ENCODE results near the gene KRT86.

GRCh38 chr12:52257074-52257551, 17.3 kb upstream of the KRT86 start:
- TF ChIP-seq CTCF (IDR thresholded peaks at IDR 0.05) (no peak), EP300 (IDR thresholded peaks at IDR 0.05) (no peak), MAZ (IDR thresholded peaks at IDR 0.05; ENCODE audit: borderline replicate concordance, low read depth, low read length) (no peak), CEBPB (IDR thresholded peaks at IDR 0.05) (no peak), MAFK (IDR thresholded peaks at IDR 0.05; ENCODE audit: partially characterized antibody) (no peak), RCOR1 (IDR thresholded peaks at IDR 0.05; ENCODE audit: low read depth, low read length) (no peak), ZFP36 (IDR thresholded peaks at IDR 0.05; ENCODE audit: borderline replicate concordance, partially characterized antibody) (no peak), JUN (IDR thresholded peaks at IDR 0.05) (no peak), SMC3 (IDR thresholded peaks at IDR 0.05) (no peak)
- TF ChIP-seq, protein P1, sequence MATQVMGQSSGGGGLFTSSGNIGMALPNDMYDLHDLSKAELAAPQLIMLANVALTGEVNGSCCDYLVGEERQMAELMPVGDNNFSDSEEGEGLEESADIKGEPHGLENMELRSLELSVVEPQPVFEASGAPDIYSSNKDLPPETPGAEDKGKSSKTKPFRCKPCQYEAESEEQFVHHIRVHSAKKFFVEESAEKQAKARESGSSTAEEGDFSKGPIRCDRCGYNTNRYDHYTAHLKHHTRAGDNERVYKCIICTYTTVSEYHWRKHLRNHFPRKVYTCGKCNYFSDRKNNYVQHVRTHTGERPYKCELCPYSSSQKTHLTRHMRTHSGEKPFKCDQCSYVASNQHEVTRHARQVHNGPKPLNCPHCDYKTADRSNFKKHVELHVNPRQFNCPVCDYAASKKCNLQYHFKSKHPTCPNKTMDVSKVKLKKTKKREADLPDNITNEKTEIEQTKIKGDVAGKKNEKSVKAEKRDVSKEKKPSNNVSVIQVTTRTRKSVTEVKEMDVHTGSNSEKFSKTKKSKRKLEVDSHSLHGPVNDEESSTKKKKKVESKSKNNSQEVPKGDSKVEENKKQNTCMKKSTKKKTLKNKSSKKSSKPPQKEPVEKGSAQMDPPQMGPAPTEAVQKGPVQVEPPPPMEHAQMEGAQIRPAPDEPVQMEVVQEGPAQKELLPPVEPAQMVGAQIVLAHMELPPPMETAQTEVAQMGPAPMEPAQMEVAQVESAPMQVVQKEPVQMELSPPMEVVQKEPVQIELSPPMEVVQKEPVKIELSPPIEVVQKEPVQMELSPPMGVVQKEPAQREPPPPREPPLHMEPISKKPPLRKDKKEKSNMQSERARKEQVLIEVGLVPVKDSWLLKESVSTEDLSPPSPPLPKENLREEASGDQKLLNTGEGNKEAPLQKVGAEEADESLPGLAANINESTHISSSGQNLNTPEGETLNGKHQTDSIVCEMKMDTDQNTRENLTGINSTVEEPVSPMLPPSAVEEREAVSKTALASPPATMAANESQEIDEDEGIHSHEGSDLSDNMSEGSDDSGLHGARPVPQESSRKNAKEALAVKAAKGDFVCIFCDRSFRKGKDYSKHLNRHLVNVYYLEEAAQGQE (IDR thresholded peaks at IDR 0.05): no peak; the same call in 1 of the 2 replicates
